GM23338 (cell line): ENCODE data around the gene SHISA6. TPM values are rescaled to one million over a fixed set of nuclear protein-coding genes. Genes with fewer than 3 reads are reported as not detected.

Experiments
- ATAC-seq: fragments of 200-7000 bp; cut with Tn5 transposase; 3 replicates; pipeline ENCODE4 v1.9.1; 2020
- DNase-seq: peaks from one replicate; pipeline ENCODE4 v3.0.0-alpha.2; 2015; ENCODE audit warnings: low spot score
- H2AFZ ChIP-seq: fragments of 200-600 bp; sonication (generic); 2 replicates; pipeline ENCODE4 v1.8.0; 2016; ENCODE audit warnings: antibody characterized with exemption, mild to moderate bottlenecking, moderate library complexity
- H3F3A ChIP-seq: fragments of 200-600 bp; sonication (generic); replicated peaks from 2 replicates; pipeline ENCODE4 v1.8.0; 2017; ENCODE audit warnings: antibody characterized with exemption, mixed run types, low read depth
- H3K27ac ChIP-seq: fragments of 200-600 bp; sonication (generic); 2 replicates; pipeline ENCODE4 v1.6.1; 2016; ENCODE audit warnings: low read depth
- H3K27me3 ChIP-seq: fragments of 200-600 bp; sonication (generic); 2 replicates; pipeline ENCODE4 v1.8.0; 2016; ENCODE audit warnings: mild to moderate bottlenecking, mixed run types, moderate library complexity; ENCODE audit not compliant: insufficient read depth
- H3K36me3 ChIP-seq: fragments of 200-600 bp; sonication (generic); 2 replicates; pipeline ENCODE4 v1.8.0; 2016; ENCODE audit warnings: mild to moderate bottlenecking; ENCODE audit not compliant: insufficient read depth
- H3K4me1 ChIP-seq: fragments of 200-600 bp; sonication (generic); 2 replicates; pipeline ENCODE4 v1.8.0; 2016; ENCODE audit warnings: mild to moderate bottlenecking, moderate library complexity; ENCODE audit not compliant: insufficient read depth
- H3K4me2 ChIP-seq: fragments of 200-600 bp; sonication (generic); 2 replicates; pipeline ENCODE4 v1.7.1; 2017; ENCODE audit warnings: mixed run types
- H3K4me3 ChIP-seq: fragments of 200-600 bp; sonication (generic); 2 replicates; pipeline ENCODE4 v1.6.1; 2016; ENCODE audit warnings: mixed run types
- H3K79me2 ChIP-seq: fragments of 200-600 bp; sonication (generic); replicated peaks from 2 replicates; pipeline ENCODE4 v1.8.0; 2017; ENCODE audit warnings: mild to moderate bottlenecking; ENCODE audit not compliant: insufficient read depth
- H3K9me2 ChIP-seq: fragments of 200-600 bp; sonication (generic); 2 replicates; pipeline ENCODE4 v1.8.0; 2017; ENCODE audit not compliant: insufficient read depth
- H4K20me1 ChIP-seq: fragments of 200-600 bp; sonication (generic); replicated peaks from 2 replicates; pipeline ENCODE4 v1.8.0; 2017; ENCODE audit warnings: mild to moderate bottlenecking; ENCODE audit not compliant: insufficient read depth
- H3K27ac Mint-ChIP-seq: 2 replicates; pipeline ENCODE4 v1.8.0; 2020; ENCODE audit warnings: inconsistent platforms, mild to moderate bottlenecking, moderate library complexity, mixed read lengths
- H3K27me3 Mint-ChIP-seq: 3 replicates; pipeline ENCODE4 v1.8.0; 2022; ENCODE audit warnings: low read depth, mild to moderate bottlenecking, moderate library complexity, mixed read lengths, inconsistent platforms; ENCODE audit not compliant: insufficient read depth, poor library complexity
- H3K36me3 Mint-ChIP-seq: 3 replicates; pipeline ENCODE4 v1.8.0; 2021; ENCODE audit warnings: low read depth, mild to moderate bottlenecking, inconsistent platforms, moderate library complexity, mixed read lengths
- H3K4me1 Mint-ChIP-seq: 3 replicates; pipeline ENCODE4 v1.8.0; 2020; ENCODE audit warnings: mild to moderate bottlenecking, inconsistent platforms, mixed read lengths
- H3K4me3 Mint-ChIP-seq: 3 replicates; pipeline ENCODE4 v1.8.0; 2021; ENCODE audit warnings: moderate library complexity, mild to moderate bottlenecking, inconsistent platforms, mixed read lengths
- H3K9me3 Mint-ChIP-seq: 3 replicates; pipeline ENCODE4 v1.8.0; 2020; ENCODE audit warnings: moderate library complexity, mild to moderate bottlenecking, inconsistent platforms, mixed read lengths
- CREB1 ChIP-seq: fragments of 250-450 bp; sonication (Bioruptor Pico); IDR thresholded peaks from 2 replicates; pipeline ENCODE4 v1.5.0; 2020; ENCODE audit warnings: low read depth, mild to moderate bottlenecking, moderate library complexity
- EZH2 ChIP-seq: fragments of 200-600 bp; sonication (generic); IDR thresholded peaks from one replicate; pipeline ENCODE4 v1.8.0; 2017; ENCODE audit warnings: antibody characterized with exemption, mild to moderate bottlenecking, low read depth; ENCODE audit not compliant: unreplicated experiment
- EZH2phosphoT487 ChIP-seq: fragments of 200-600 bp; sonication (generic); IDR thresholded peaks from one replicate; pipeline ENCODE4 v1.8.1; 2018; ENCODE audit warnings: antibody characterized with exemption; ENCODE audit not compliant: unreplicated experiment
- JUNB ChIP-seq: IDR thresholded peaks from one replicate; pipeline ENCODE4 v1.6.1; 2016; ENCODE audit warnings: antibody characterized with exemption; ENCODE audit not compliant: unreplicated experiment
- NANOG ChIP-seq: IDR thresholded peaks from 2 replicates; pipeline ENCODE4 v1.6.1; 2016; ENCODE audit warnings: antibody characterized with exemption, borderline replicate concordance
- POLR2AphosphoS5 ChIP-seq: IDR thresholded peaks from 2 replicates; pipeline ENCODE4 v1.6.1; 2016; ENCODE audit warnings: antibody characterized with exemption, low read depth
- STAT1 ChIP-seq: IDR thresholded peaks from one replicate; pipeline ENCODE4 v1.6.1; 2016; ENCODE audit warnings: antibody characterized with exemption; ENCODE audit not compliant: unreplicated experiment
- ZNF114 ChIP-seq: fragments of 250-450 bp; sonication (Bioruptor Pico); IDR thresholded peaks from 2 replicates; pipeline ENCODE4 v1.5.0; 2020; ENCODE audit warnings: mild to moderate bottlenecking, moderate library complexity
- ZNF331 ChIP-seq: fragments of 250-450 bp; sonication (Bioruptor Pico); IDR thresholded peaks from 2 replicates; pipeline ENCODE4 v1.5.0; 2020; ENCODE audit warnings: low read depth, mild to moderate bottlenecking, moderate library complexity
- polyA plus RNA-seq: library from polyadenylated mRNA; unstranded; fragments of >200 nt; fragmentation: Nextera tagmentation; extraction: Ambion mirVana; gene quantifications from 2 replicates; pipeline ENCODE4 v1.2.1, GENCODE V29; 2016
- total RNA-seq: library from RNA; depleted of rRNA; stranded (reverse); fragments of >200 nt; shearing (Covaris generic); gene quantifications from 2 replicates; pipeline ENCODE4 v1.2.3, GENCODE V29; 2014
- TF ChIP-seq, protein P1 (sequence below), 2 experiments: fragments of 200-600 bp in 1 of 2; sonication (generic) in 1 of 2; conservative IDR thresholded peaks; 2 replicates each; pipeline versions ENCODE4 v1.5.1 to v1.6.1; 2016 to 2017; ENCODE audit warnings: antibody characterized with exemption in 2 of 2, low read depth in 2 of 2, mild to moderate bottlenecking in 2 of 2, moderate library complexity in 1 of 2
- TF ChIP-seq, protein P2 (sequence below): IDR thresholded peaks from one replicate; pipeline ENCODE4 v1.6.1; 2018; ENCODE audit warnings: antibody characterized with exemption; ENCODE audit not compliant: unreplicated experiment
- TF ChIP-seq, protein P3 (sequence below): fragments of 250-450 bp; sonication (Bioruptor Pico); IDR thresholded peaks from 2 replicates; pipeline ENCODE4 v1.5.0; 2020; ENCODE audit warnings: mild to moderate bottlenecking, moderate library complexity
- TF ChIP-seq, protein P4 (sequence below): IDR thresholded peaks from 2 replicates; pipeline ENCODE4 v1.6.1; 2016; ENCODE audit warnings: antibody characterized with exemption

Gene SHISA6
- total and polyA plus RNA-seq, 2 experiments from 2014 or later: 0.52 TPM; not detected in 1

DNA sequence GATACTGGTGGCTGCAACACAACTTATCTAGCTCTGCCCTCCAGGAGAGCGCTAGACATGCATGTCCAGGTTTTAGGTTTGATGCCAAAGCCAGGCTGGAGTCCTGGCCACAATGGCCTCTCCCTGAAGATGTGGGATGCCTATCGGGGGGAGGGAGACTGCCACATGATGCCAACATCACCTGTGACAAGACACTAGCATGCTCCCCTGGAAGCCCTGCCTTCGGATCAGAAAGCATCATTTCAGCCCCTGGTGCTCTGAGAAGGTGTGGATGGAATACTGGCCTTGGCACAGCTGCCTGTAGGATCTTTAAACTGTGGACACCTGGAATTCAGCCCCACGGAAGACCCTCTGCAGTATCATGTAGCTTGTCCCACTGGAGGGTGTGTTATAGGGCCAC is 93.5 kb downstream of the SHISA6 start:
- H4K20me1 ChIP-seq: no peaks in the 10 kb centered on the region
- no peak overlapping the region for H3K27ac ChIP-seq
- DNase-seq (no peak), ATAC-seq (no peak)
- H3K4me2 ChIP-seq: no peak overlapping the region
- no peak overlapping the region for H3K4me3 ChIP-seq
- H3K36me3 Mint-ChIP-seq: peaks cover 38% of the 10 kb centered on the region
- no peaks in the 10 kb centered on the region for H3F3A ChIP-seq
- no peak overlapping the region for H3K4me3 Mint-ChIP-seq
- H3K4me1 ChIP-seq: no peaks in the 10 kb centered on the region
- peaks cover 96% of the 10 kb centered on the region for H3K9me3 Mint-ChIP-seq
- no peaks in the 10 kb centered on the region for H3K79me2 ChIP-seq
- no peaks in the 10 kb centered on the region for H3K27me3 ChIP-seq
- peaks cover 11% of the 10 kb centered on the region; the same call in 1 of the 2 replicates for H3K36me3 ChIP-seq
- peaks cover 2% of the 10 kb centered on the region for H3K27me3 Mint-ChIP-seq
- H3K9me2 ChIP-seq: no peaks in the 10 kb centered on the region
- H2AFZ ChIP-seq: no peak overlapping the region
- no peak overlapping the region for H3K27ac Mint-ChIP-seq
- H3K4me1 Mint-ChIP-seq: no peaks in the 10 kb centered on the region
- TF ChIP-seq POLR2AphosphoS5: no peak
- no peak for TF ChIP-seq JUNB
- TF ChIP-seq, protein P1, sequence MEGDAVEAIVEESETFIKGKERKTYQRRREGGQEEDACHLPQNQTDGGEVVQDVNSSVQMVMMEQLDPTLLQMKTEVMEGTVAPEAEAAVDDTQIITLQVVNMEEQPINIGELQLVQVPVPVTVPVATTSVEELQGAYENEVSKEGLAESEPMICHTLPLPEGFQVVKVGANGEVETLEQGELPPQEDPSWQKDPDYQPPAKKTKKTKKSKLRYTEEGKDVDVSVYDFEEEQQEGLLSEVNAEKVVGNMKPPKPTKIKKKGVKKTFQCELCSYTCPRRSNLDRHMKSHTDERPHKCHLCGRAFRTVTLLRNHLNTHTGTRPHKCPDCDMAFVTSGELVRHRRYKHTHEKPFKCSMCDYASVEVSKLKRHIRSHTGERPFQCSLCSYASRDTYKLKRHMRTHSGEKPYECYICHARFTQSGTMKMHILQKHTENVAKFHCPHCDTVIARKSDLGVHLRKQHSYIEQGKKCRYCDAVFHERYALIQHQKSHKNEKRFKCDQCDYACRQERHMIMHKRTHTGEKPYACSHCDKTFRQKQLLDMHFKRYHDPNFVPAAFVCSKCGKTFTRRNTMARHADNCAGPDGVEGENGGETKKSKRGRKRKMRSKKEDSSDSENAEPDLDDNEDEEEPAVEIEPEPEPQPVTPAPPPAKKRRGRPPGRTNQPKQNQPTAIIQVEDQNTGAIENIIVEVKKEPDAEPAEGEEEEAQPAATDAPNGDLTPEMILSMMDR (conservative IDR thresholded peaks at IDR 0.05; ENCODE audit: low read depth in 2 of 2): no peak
- no peak for TF ChIP-seq EZH2phosphoT487
- no peak for TF ChIP-seq STAT1
- no peak for TF ChIP-seq ZNF331 (CRISPR knock-in tag)
- no peak for TF ChIP-seq NANOG
- no peak for TF ChIP-seq ZNF114 (CRISPR knock-in tag)
- TF ChIP-seq, protein P2, sequence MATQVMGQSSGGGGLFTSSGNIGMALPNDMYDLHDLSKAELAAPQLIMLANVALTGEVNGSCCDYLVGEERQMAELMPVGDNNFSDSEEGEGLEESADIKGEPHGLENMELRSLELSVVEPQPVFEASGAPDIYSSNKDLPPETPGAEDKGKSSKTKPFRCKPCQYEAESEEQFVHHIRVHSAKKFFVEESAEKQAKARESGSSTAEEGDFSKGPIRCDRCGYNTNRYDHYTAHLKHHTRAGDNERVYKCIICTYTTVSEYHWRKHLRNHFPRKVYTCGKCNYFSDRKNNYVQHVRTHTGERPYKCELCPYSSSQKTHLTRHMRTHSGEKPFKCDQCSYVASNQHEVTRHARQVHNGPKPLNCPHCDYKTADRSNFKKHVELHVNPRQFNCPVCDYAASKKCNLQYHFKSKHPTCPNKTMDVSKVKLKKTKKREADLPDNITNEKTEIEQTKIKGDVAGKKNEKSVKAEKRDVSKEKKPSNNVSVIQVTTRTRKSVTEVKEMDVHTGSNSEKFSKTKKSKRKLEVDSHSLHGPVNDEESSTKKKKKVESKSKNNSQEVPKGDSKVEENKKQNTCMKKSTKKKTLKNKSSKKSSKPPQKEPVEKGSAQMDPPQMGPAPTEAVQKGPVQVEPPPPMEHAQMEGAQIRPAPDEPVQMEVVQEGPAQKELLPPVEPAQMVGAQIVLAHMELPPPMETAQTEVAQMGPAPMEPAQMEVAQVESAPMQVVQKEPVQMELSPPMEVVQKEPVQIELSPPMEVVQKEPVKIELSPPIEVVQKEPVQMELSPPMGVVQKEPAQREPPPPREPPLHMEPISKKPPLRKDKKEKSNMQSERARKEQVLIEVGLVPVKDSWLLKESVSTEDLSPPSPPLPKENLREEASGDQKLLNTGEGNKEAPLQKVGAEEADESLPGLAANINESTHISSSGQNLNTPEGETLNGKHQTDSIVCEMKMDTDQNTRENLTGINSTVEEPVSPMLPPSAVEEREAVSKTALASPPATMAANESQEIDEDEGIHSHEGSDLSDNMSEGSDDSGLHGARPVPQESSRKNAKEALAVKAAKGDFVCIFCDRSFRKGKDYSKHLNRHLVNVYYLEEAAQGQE: no peak
- TF ChIP-seq, protein P3, sequence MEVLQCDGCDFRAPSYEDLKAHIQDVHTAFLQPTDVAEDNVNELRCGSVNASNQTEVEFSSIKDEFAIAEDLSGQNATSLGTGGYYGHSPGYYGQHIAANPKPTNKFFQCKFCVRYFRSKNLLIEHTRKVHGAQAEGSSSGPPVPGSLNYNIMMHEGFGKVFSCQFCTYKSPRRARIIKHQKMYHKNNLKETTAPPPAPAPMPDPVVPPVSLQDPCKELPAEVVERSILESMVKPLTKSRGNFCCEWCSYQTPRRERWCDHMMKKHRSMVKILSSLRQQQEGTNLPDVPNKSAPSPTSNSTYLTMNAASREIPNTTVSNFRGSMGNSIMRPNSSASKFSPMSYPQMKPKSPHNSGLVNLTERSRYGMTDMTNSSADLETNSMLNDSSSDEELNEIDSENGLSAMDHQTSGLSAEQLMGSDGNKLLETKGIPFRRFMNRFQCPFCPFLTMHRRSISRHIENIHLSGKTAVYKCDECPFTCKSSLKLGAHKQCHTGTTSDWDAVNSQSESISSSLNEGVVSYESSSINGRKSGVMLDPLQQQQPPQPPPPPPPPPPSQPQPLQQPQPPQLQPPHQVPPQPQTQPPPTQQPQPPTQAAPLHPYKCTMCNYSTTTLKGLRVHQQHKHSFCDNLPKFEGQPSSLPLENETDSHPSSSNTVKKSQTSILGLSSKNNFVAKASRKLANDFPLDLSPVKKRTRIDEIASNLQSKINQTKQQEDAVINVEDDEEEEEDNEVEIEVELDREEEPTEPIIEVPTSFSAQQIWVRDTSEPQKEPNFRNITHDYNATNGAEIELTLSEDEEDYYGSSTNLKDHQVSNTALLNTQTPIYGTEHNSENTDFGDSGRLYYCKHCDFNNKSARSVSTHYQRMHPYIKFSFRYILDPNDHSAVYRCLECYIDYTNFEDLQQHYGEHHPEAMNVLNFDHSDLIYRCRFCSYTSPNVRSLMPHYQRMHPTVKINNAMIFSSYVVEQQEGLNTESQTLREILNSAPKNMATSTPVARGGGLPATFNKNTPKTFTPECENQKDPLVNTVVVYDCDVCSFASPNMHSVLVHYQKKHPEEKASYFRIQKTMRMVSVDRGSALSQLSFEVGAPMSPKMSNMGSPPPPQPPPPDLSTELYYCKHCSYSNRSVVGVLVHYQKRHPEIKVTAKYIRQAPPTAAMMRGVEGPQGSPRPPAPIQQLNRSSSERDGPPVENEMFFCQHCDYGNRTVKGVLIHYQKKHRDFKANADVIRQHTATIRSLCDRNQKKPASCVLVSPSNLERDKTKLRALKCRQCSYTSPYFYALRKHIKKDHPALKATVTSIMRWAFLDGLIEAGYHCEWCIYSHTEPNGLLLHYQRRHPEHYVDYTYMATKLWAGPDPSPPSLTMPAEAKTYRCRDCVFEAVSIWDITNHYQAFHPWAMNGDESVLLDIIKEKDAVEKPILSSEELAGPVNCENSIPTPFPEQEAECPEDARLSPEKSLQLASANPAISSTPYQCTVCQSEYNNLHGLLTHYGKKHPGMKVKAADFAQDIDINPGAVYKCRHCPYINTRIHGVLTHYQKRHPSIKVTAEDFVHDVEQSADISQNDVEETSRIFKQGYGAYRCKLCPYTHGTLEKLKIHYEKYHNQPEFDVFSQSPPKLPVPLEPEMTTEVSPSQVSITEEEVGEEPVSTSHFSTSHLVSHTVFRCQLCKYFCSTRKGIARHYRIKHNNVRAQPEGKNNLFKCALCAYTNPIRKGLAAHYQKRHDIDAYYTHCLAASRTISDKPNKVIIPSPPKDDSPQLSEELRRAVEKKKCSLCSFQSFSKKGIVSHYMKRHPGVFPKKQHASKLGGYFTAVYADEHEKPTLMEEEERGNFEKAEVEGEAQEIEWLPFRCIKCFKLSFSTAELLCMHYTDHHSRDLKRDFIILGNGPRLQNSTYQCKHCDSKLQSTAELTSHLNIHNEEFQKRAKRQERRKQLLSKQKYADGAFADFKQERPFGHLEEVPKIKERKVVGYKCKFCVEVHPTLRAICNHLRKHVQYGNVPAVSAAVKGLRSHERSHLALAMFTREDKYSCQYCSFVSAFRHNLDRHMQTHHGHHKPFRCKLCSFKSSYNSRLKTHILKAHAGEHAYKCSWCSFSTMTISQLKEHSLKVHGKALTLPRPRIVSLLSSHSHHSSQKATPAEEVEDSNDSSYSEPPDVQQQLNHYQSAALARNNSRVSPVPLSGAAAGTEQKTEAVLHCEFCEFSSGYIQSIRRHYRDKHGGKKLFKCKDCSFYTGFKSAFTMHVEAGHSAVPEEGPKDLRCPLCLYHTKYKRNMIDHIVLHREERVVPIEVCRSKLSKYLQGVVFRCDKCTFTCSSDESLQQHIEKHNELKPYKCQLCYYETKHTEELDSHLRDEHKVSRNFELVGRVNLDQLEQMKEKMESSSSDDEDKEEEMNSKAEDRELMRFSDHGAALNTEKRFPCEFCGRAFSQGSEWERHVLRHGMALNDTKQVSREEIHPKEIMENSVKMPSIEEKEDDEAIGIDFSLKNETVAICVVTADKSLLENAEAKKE (CRISPR knock-in tag): no peak
- TF ChIP-seq EZH2: no peak
- TF ChIP-seq, protein P4, sequence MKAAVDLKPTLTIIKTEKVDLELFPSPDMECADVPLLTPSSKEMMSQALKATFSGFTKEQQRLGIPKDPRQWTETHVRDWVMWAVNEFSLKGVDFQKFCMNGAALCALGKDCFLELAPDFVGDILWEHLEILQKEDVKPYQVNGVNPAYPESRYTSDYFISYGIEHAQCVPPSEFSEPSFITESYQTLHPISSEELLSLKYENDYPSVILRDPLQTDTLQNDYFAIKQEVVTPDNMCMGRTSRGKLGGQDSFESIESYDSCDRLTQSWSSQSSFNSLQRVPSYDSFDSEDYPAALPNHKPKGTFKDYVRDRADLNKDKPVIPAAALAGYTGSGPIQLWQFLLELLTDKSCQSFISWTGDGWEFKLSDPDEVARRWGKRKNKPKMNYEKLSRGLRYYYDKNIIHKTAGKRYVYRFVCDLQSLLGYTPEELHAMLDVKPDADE: no peak
- TF ChIP-seq CREB1: no peak
